AG04450 (cell line): Measurements from ENCODE around the gene EVL. TPM values are rescaled to one million over a fixed set of nuclear protein-coding genes. Genes with fewer than 3 reads are reported as not detected.
"Not testable (repeated sequence)": the region's sequence is repeated elsewhere in the genome, so short reads cannot be mapped to it uniquely, and the experiment has no call there.

Source experiments
- CTCF ChIA-PET: fragments of 300-600, 350-600 bp; formaldehyde crosslinking; extraction: SDS; loops from one replicate; lab custom pipeline; 2022; ENCODE audit warnings: antibody characterized with exemption, inconsistent platforms; lab: Charles Lee
- POLR2A ChIA-PET: fragments of 350-600 bp; formaldehyde crosslinking; extraction: SDS; loops from one replicate; lab custom pipeline; 2021; ENCODE audit warnings: antibody characterized with exemption, inconsistent platforms; lab: Yijun Ruan, JAX
- DNase-seq: peaks from one replicate; pipeline ENCODE4 v3.0.0-alpha.2; 2011; ENCODE audit warnings: low read depth, low spot score
- H3K27ac ChIP-seq: one replicate; pipeline ENCODE4 v1.5.1; 2012; ENCODE audit warnings: low read depth, low read length, control low read depth
- H3K27me3 ChIP-seq: one replicate; pipeline ENCODE4 v1.6.0; 2012; ENCODE audit warnings: low read length; ENCODE audit not compliant: control insufficient read depth, insufficient read depth
- H3K4me3 ChIP-seq: 2 replicates; pipeline ENCODE4 v1.5.1; 2011; ENCODE audit warnings: mild to moderate bottlenecking, low read depth, low read length, control low read depth
- H3K9me3 ChIP-seq: 2 replicates; pipeline ENCODE4 v1.5.1; 2012; ENCODE audit warnings: low read length; ENCODE audit not compliant: control insufficient read depth, insufficient read depth
- polyA plus RNA-seq: library from polyadenylated mRNA; depleted of rRNA; stranded (reverse); fragments of >200 nt; gene quantifications from 2 replicates; pipeline ENCODE4 v1.2.3, GENCODE V29; 2011
- TF ChIP-seq, protein P1 (sequence below): IDR thresholded peaks from 2 replicates; pipeline ENCODE4 v1.5.1; 2011; ENCODE audit warnings: low read depth, low read length, control low read depth, inconsistent platforms

The EVL gene
- polyA plus RNA-seq, 1 experiment: 36.5 TPM

DNA sequence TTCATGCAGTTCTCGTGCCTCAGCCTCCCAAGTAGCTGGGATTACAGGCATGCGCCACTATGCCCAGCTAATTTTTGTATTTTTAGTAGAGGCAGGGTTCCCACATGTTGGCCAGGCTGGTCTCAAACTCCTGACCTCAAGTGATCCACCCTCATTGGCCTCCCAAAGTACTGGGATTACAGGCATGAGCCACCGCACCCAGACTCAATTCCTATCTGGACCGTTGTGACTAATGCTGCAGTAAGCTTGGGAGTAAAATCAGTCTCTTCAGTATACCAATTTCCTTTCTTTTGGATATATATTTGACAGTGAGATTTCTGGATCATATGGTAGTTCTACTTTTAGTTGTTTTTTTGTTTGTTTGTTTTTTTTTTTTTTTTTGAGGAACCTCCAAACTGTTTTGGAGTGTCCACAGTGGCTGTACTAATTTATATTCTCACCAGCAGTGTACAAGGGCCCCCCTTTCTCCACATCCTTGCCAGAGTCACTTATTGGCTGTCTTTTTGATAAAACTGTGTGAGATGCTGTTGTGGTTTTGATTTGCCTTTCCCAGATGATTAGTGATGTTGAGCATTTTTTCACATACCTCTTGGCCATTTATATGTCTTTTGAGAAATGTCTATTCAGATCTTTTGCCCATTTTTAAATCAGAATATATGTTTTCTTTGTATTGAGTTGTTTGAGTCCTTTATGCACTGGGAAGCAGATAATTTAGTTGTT, 37.3 kb upstream of the EVL start:
- ChIA-PET POLR2A (no interaction called here), CTCF (interaction anchor here (0.6 to 0.8 kb wide), 2 partner anchors 46 to 63 kb away, joined by 3 to 6 read pairs; no protein-coding TSS in a partner anchor)
- Histone ChIP-seq H3K27ac (no peak overlapping the region), H3K27me3 (no peaks in the 10 kb centered on the region), H3K4me3 (no peak overlapping the region), H3K9me3 (no peaks in the 10 kb centered on the region)
- TF ChIP-seq, protein P1, sequence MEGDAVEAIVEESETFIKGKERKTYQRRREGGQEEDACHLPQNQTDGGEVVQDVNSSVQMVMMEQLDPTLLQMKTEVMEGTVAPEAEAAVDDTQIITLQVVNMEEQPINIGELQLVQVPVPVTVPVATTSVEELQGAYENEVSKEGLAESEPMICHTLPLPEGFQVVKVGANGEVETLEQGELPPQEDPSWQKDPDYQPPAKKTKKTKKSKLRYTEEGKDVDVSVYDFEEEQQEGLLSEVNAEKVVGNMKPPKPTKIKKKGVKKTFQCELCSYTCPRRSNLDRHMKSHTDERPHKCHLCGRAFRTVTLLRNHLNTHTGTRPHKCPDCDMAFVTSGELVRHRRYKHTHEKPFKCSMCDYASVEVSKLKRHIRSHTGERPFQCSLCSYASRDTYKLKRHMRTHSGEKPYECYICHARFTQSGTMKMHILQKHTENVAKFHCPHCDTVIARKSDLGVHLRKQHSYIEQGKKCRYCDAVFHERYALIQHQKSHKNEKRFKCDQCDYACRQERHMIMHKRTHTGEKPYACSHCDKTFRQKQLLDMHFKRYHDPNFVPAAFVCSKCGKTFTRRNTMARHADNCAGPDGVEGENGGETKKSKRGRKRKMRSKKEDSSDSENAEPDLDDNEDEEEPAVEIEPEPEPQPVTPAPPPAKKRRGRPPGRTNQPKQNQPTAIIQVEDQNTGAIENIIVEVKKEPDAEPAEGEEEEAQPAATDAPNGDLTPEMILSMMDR: no peak
- no peak for DNase-seq

DNA sequence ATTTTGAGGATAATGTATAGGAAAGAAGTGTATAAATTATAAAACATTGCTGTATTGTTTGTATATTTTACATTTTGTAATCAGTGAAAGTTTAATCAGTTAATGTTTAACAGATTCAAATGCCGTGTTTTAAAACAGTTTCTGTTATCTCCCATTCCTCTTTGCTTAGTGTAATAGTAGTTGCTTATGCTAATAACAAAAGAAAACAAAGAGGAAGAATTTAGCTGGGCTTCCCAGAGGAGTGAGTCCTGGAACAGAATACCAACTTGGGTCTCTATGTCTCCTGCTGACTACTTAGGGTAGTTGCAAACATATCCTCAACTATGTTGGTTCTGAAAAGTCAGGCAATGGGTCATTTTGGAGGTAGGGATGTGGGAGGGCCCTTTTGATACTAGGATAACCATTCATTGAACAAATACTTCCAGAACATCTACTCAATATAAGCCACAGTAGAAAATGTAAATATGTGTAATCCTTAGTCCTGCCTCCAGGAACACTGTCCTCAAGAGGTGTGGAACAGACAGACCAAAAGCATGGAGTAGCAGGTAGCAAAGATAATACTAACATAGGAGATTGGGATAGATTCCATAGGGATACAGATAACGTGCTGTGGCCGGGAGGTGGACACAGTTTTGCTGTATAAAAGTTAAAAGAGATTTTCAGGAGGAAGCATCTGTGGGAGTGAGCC, 36.1 kb upstream of the EVL start:
- no peaks in the 10 kb centered on the region for H3K27me3 ChIP-seq
- TF ChIP-seq, protein P1: no peak
- DNase-seq: no peak
- CTCF ChIA-PET: interaction anchor here (0.8 kb wide), 1 partner anchor 47 kb away, joined by 3 read pairs; no protein-coding TSS in a partner anchor
- H3K4me3 ChIP-seq: no peak overlapping the region
- H3K27ac ChIP-seq: peak overlapping the region; percentile 99
- H3K9me3 ChIP-seq: no peaks in the 10 kb centered on the region
- POLR2A ChIA-PET: no interaction called here

DNA sequence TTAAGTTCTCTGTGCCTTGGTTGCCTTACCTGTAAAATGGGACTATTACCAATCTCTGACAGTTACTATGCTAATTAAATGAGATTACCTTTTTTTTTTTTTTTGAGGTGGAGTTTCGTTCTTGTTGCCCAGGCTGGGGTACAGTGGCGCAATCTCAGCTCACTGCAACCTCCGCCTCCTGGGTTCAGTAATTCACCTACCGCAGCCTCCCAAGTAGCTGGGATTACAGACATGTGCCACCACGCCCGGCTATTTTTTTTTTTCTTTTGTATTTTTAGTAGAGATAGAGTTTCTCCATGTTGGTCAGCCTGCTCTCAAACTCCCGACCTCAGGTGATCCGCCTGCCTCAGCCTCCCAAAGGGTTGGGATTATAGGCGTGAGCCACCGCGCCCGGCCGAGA, 35.2 kb upstream of the EVL start:
- DNase-seq, H3K4me3 ChIP-seq, H3K27me3 ChIP-seq, CTCF ChIA-PET, H3K9me3 ChIP-seq: not testable (repeated sequence)
- POLR2A ChIA-PET: interaction anchor here (2.3 kb wide), 1 partner anchor 12 kb away, joined by 16 read pairs; no protein-coding TSS in a partner anchor
- H3K27ac ChIP-seq: peak overlapping the region; percentile 99

DNA sequence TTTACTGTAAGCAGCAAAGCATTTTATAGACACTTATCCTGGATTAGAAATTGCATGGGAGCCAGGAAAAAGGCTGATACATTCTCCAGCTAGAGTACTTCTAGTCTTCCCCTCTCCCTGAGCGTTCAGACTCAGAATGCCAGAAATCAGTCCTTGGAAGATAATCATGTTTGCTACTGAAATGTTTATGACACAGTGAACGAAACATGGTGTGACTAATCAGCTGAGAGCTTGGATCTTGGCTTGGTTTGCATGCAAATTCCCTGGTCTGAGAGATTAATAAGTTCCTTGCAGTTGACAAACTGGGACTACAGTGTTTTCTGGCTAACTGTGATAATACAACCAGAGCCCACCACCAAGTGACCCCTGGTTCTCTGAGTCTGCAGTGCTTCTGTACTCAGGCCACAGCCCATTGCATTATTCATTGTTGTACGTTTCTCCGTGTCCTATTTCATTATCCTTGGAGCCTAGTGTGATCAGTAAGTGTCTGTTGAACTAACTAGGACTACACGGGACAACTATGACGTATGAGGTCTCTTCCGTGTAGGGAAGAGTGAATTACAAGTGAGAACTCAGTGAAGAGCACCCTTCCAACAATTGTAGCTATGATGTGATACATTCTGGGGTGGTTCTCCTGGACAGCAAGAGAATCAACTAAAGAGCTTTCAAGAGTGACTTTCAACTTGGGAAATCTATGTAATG, 34.6 kb upstream of the EVL start:
- Histone ChIP-seq H3K9me3 (no peaks in the 10 kb centered on the region), H3K27me3 (no peaks in the 10 kb centered on the region), H3K4me3 (no peak overlapping the region), H3K27ac (peak overlapping the region; percentile 99)
- CTCF ChIA-PET: interaction anchor here (0.9 to 1.0 kb wide), 3 partner anchors 13 to 77 kb away, joined by 4 to 7 read pairs (median 5); no protein-coding TSS in a partner anchor
- POLR2A ChIA-PET: interaction anchor here (2.3 kb wide), 1 partner anchor 12 kb away, joined by 16 read pairs; no protein-coding TSS in a partner anchor
- peak; percentile 74 for DNase-seq
- TF ChIP-seq, protein P1: no peak

DNA sequence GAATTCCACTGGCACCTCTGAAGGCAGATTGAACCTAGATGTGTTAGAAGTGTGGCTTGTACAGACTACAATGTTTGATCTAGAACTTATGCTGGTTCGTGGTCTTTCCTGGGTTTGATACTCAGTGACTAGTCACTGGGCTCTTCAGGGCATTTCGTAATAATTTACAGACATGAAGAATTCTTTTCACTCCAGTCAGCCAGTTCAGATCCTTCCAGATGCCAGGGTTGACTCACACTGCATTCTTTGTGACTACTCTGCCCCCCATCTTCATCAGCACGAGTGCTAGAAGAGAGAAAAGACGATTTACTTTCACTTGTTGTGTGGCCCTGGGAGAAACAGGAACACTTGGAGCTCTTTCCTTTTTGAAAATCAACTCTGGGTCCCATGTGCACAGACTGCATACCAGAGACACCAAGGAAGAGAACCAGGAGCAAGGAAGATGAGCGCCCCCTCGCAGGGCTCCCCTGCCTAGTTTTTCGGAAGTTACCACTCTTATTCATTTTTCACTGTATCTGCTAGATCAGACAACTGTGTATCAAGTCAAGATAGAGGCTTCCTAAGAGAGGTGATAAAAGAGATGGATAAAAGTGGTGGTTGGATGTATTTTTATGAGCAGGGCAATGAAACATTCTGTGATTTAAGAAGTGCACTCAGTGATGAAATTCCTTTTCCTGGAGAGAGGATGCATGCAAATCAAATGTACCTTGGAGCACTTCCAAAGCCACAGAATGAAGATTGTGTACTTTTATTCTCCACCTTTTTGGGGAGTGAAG, 33.5 kb upstream of the EVL start:
- DNase-seq: peak; percentile 95
- POLR2A ChIA-PET: interaction anchor here (0.8 to 2.3 kb wide), 3 partner anchors 8 to 13 kb away, joined by 3 to 16 read pairs (median 4); no protein-coding TSS in a partner anchor
- H3K27me3 ChIP-seq: no peaks in the 10 kb centered on the region
- peak overlapping the region; percentile 99 for H3K27ac ChIP-seq
- peak overlapping the region; percentile 59 for H3K4me3 ChIP-seq
- CTCF ChIA-PET: interaction anchor here (0.9 to 1.0 kb wide), 3 partner anchors 14 to 76 kb away, joined by 4 to 7 read pairs (median 5); no protein-coding TSS in a partner anchor
- H3K9me3 ChIP-seq: no peaks in the 10 kb centered on the region
- TF ChIP-seq, protein P1: no peak
